Measurements from ENCODE around the gene STK32B. TPM values are rescaled to one million over a fixed set of nuclear protein-coding genes. Genes with fewer than 3 reads are reported as not detected.
"Not testable (repeated sequence)": the region's sequence is repeated elsewhere in the genome, so short reads cannot be mapped to it uniquely, and the experiment has no call there.

Gene STK32B
- total and polyA plus RNA-seq, 2 donors (not counting 3 experiments of a cell fraction or from before 2014, with no cell fraction given), result 5.6 to 7.8 TPM

DNA sequence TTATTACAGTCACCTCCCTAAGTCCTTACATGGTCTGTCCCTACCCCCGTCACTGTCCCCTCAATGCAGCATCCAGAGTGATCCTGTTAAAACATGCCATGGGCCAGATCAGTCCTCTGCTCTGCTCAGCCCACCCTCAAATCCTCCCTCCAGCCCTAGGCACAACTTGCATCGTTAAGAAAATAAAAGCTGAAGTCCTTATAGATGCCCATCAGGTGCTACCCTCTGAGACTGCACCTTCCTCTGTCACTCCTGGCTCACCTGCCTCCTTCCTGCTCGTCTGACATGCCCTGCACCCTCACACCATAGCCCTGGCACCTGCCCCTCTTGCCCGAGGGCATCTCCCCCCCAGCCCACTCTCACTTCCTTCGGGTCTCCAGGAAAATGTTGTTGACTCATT, 4.1 kb downstream of the STK32B start:
- BruUV-seq (replicated peaks), result no TSS peak
- Histone ChIP-seq H3K9ac (replicated peaks; ENCODE audit: extremely low read depth, insufficient read depth, low read length) (no peak overlapping the region), H3K27ac (ENCODE audit: insufficient read depth, low read depth, low read length) (no peak overlapping the region), H4K20me1 (replicated peaks; ENCODE audit: control insufficient read depth, extremely low read depth, insufficient read depth, low read length) (no peaks in the 10 kb centered on the region), H2AFZ (ENCODE audit: low read depth, low read length) (no peak overlapping the region), H3K4me1 (ENCODE audit: control insufficient read depth, extremely low read depth, insufficient read depth, low read length) (peaks cover 12% of the 10 kb centered on the region), H3K9me3 (replicated peaks; ENCODE audit: control insufficient read depth, insufficient read depth, low read length) (no peaks in the 10 kb centered on the region), H3K9me1 (replicated peaks; ENCODE audit: control insufficient read depth, extremely low read depth, insufficient read depth, low read length) (no peaks in the 10 kb centered on the region), H3K79me2 (ENCODE audit: control insufficient read depth, insufficient read depth, low read length) (no peaks in the 10 kb centered on the region), H3K27me3 (ENCODE audit: control insufficient read depth in 2 of 2, insufficient read depth in 2 of 2, low read length in 2 of 2) (peaks cover 0 to 1% of the 10 kb centered on the region in 2 experiments), H3K4me3 (replicated peaks in 1 of 3; ENCODE audit: insufficient read depth in 1 of 3, low read depth in 1 of 3, low read length in 3 of 3) (no peak overlapping the region), H3K4me2 (ENCODE audit: insufficient read depth, low read length) (no peak overlapping the region), H3K36me3 (ENCODE audit: control insufficient read depth in 2 of 2, extremely low read depth in 1 of 2, insufficient read depth in 2 of 2, low read length in 2 of 2) (no peaks in the 10 kb centered on the region)
- DNase-seq (ENCODE audit: low read depth, low spot score) (no peak), FAIRE-seq (no peak)
- TF ChIP-seq GATA2 (IDR thresholded peaks at IDR 0.05; ENCODE audit: insufficient read depth, insufficient read length, low read depth, low read length), result no peak
- TF ChIP-seq POLR2AphosphoS5 (IDR thresholded peaks at IDR 0.05; ENCODE audit: insufficient read depth, low read depth, low read length), result no peak
- ChIA-PET CTCF (interaction anchor here (0.9 to 1.4 kb wide), 2 partner anchors 11 to 37 kb away, joined by 3 to 6 read pairs; no protein-coding TSS in a partner anchor), POLR2A (no interaction called here)
- intact Hi-C loops (cut with micrococcal nuclease), result no loop called here
- dilution Hi-C loops (cut with MboI; ENCODE audit: extremely low pct_ligation_motif_present, low sequenced_read_pairs), result no loop called here

DNA sequence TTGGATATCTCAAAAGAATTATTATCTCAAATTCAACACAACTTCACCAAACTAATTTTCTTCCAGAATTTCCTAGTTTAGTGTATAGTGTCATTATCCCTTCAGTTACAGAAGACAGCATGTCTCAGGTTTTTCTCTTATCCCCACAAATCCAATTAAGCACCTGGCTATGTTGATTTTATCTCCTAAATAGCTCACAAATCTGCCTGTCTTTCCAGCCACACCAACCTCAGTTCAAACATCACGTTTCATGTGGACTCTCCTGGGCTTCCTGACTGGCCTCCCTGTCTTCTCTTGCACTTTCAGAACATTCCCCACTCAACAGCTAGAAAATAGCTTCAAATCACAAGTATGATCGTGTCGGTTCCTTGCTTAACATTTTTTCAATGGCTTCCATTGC, 14.8 kb downstream of the STK32B start:
- Histone ChIP-seq H3K79me2 (ENCODE audit: control insufficient read depth, insufficient read depth, low read length) (no peaks in the 10 kb centered on the region), H3K4me3 (replicated peaks in 1 of 3; ENCODE audit: insufficient read depth in 1 of 3, low read depth in 1 of 3, low read length in 3 of 3) (no peak overlapping the region), H3K36me3 (ENCODE audit: control insufficient read depth in 2 of 2, extremely low read depth in 1 of 2, insufficient read depth in 2 of 2, low read length in 2 of 2) (no peaks in the 10 kb centered on the region), H3K9ac (replicated peaks; ENCODE audit: extremely low read depth, insufficient read depth, low read length) (no peak overlapping the region), H3K9me1 (replicated peaks; ENCODE audit: control insufficient read depth, extremely low read depth, insufficient read depth, low read length) (no peaks in the 10 kb centered on the region), H3K4me1 (ENCODE audit: control insufficient read depth, extremely low read depth, insufficient read depth, low read length) (no peaks in the 10 kb centered on the region), H3K27ac (ENCODE audit: insufficient read depth, low read depth, low read length) (no peak overlapping the region), H3K27me3 (ENCODE audit: control insufficient read depth in 2 of 2, insufficient read depth in 2 of 2, low read length in 2 of 2) (no peaks in the 10 kb centered on the region), H4K20me1 (replicated peaks; ENCODE audit: control insufficient read depth, extremely low read depth, insufficient read depth, low read length) (no peaks in the 10 kb centered on the region), H3K9me3 (replicated peaks; ENCODE audit: control insufficient read depth, insufficient read depth, low read length) (no peaks in the 10 kb centered on the region), H3K4me2 (ENCODE audit: insufficient read depth, low read length) (no peak overlapping the region), H2AFZ (ENCODE audit: low read depth, low read length) (no peak overlapping the region)
- DNase-seq (ENCODE audit: low read depth, low spot score) (no peak), FAIRE-seq (no peak)
- dilution Hi-C loops (cut with MboI; ENCODE audit: extremely low pct_ligation_motif_present, low sequenced_read_pairs), result no loop called here
- intact Hi-C loops (cut with micrococcal nuclease), result no loop called here
- TF ChIP-seq FOS (IDR thresholded peaks at IDR 0.05; ENCODE audit: borderline replicate concordance, insufficient read depth, low read length) (no peak), EZH2 (IDR thresholded peaks at IDR 0.05; ENCODE audit: borderline replicate concordance, low read depth, low read length, severe bottlenecking) (no peak), POLR2A (IDR thresholded peaks at IDR 0.05; ENCODE audit: low read depth, low read length) (no peak), POLR2AphosphoS5 (IDR thresholded peaks at IDR 0.05; ENCODE audit: insufficient read depth, low read depth, low read length) (no peak), GATA2 (IDR thresholded peaks at IDR 0.05; ENCODE audit: insufficient read depth, insufficient read length, low read depth, low read length) (no peak), JUN (IDR thresholded peaks at IDR 0.05; ENCODE audit: borderline replicate concordance, insufficient read depth, insufficient read length, low read depth) (no peak), MYC (IDR thresholded peaks at IDR 0.05; ENCODE audit: low read depth, low read length) (no peak)
- TF ChIP-seq, protein P1, sequence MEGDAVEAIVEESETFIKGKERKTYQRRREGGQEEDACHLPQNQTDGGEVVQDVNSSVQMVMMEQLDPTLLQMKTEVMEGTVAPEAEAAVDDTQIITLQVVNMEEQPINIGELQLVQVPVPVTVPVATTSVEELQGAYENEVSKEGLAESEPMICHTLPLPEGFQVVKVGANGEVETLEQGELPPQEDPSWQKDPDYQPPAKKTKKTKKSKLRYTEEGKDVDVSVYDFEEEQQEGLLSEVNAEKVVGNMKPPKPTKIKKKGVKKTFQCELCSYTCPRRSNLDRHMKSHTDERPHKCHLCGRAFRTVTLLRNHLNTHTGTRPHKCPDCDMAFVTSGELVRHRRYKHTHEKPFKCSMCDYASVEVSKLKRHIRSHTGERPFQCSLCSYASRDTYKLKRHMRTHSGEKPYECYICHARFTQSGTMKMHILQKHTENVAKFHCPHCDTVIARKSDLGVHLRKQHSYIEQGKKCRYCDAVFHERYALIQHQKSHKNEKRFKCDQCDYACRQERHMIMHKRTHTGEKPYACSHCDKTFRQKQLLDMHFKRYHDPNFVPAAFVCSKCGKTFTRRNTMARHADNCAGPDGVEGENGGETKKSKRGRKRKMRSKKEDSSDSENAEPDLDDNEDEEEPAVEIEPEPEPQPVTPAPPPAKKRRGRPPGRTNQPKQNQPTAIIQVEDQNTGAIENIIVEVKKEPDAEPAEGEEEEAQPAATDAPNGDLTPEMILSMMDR (IDR thresholded peaks at IDR 0.05; ENCODE audit: extremely low read depth in 1 of 2, insufficient read depth in 1 of 2, low read depth in 1 of 2, low read length in 2 of 2), result no peak
- TF ChIP-seq, protein P2, sequence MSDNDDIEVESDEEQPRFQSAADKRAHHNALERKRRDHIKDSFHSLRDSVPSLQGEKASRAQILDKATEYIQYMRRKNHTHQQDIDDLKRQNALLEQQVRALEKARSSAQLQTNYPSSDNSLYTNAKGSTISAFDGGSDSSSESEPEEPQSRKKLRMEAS (IDR thresholded peaks at IDR 0.05; ENCODE audit: insufficient read depth, insufficient read length), result no peak
- ChIA-PET CTCF (interaction anchor here (0.9 to 1.1 kb wide), 3 partner anchors 11 to 15 kb away, joined by 3 to 4 read pairs (median 3); no protein-coding TSS in a partner anchor), POLR2A (no interaction called here)
- BruUV-seq (replicated peaks), result no TSS peak

DNA sequence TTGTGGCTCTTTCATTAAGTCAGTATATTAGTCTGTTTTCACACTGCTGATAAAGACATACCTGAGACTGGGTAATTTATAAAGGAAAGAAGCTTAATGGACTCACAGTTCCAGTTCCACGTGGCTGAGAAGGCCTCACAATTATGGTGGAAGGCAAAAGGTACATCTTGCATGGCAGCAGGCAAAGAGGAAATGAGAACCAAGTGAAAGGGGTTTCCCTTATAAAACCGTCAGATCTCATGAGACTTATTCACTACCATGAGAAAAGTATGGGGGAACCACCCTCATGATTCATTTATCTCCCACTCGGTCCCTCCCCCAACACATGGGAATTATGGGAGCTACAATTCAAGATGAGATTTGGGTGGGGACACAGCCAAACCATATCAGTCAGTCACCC, 15.7 kb downstream of the STK32B start:
- FAIRE-seq; H3K9me1 ChIP-seq (replicated peaks; ENCODE audit: control insufficient read depth, extremely low read depth, insufficient read depth, low read length); H4K20me1 ChIP-seq (replicated peaks; ENCODE audit: control insufficient read depth, extremely low read depth, insufficient read depth, low read length); H3K79me2 ChIP-seq (ENCODE audit: control insufficient read depth, insufficient read depth, low read length); H3K9me3 ChIP-seq (replicated peaks; ENCODE audit: control insufficient read depth, insufficient read depth, low read length); H3K36me3 ChIP-seq (ENCODE audit: control insufficient read depth in 2 of 2, extremely low read depth in 1 of 2, insufficient read depth in 2 of 2, low read length in 2 of 2); H3K27ac ChIP-seq (ENCODE audit: insufficient read depth, low read depth, low read length); H3K4me2 ChIP-seq (ENCODE audit: insufficient read depth, low read length); POLR2A ChIA-PET; dilution Hi-C loops (cut with MboI; ENCODE audit: extremely low pct_ligation_motif_present, low sequenced_read_pairs); H3K4me3 ChIP-seq (replicated peaks in 1 of 3; ENCODE audit: insufficient read depth in 1 of 3, low read depth in 1 of 3, low read length in 3 of 3); intact Hi-C loops (cut with micrococcal nuclease); BruUV-seq (replicated peaks); H3K27me3 ChIP-seq (ENCODE audit: control insufficient read depth in 2 of 2, insufficient read depth in 2 of 2, low read length in 2 of 2); H2AFZ ChIP-seq (ENCODE audit: low read depth, low read length); H3K4me1 ChIP-seq (ENCODE audit: control insufficient read depth, extremely low read depth, insufficient read depth, low read length); DNase-seq (ENCODE audit: low read depth, low spot score); H3K9ac ChIP-seq (replicated peaks; ENCODE audit: extremely low read depth, insufficient read depth, low read length): not testable (repeated sequence)
- CTCF ChIA-PET, result interaction anchor here (1.0 to 1.1 kb wide), 2 partner anchors 12 to 16 kb away, joined by 3 to 4 read pairs; no protein-coding TSS in a partner anchor

Measured in endothelial cell of umbilical vein (primary cell).